Pancreas (tissue), 10 donors: ENCODE results near the gene SERP1. TPM values are rescaled to one million over a fixed set of nuclear protein-coding genes. Genes with fewer than 3 reads are reported as not detected.

Source experiments
- ATAC-seq, 4 donors: fragments of 200-7000 bp; cut with Tn5 transposase; one replicate each; pipeline versions ENCODE4 v1.8.0 to v1.9.1; 2020; ENCODE audit warnings: mild to moderate bottlenecking in 4 of 4, moderate library complexity in 4 of 4
- DNase-seq, 6 donors: peaks; one replicate each; pipeline ENCODE4 v3.0.0-alpha.2; 2020
- FAIRE-seq: peaks from 2 replicates; lab custom pipeline; 2012; peaks lifted over from hg19 to GRCh38; lab: Jason Lieb, UNC
- H3K27ac ChIP-seq, 4 donors: fragments of 200-600 bp; sonication (generic); 1 replicate in 3 of 4; 2 replicates in 1 of 4; pipeline versions ENCODE4 v1.5.0 to v1.8.0; 2020
- H3K27me3 ChIP-seq, 4 donors: fragments of 200-600 bp; one replicate each; pipeline ENCODE4 v1.8.0; 2021
- H3K36me3 ChIP-seq, 3 donors: fragments of 200-600 bp; sonication (generic) in 1 of 3; one replicate each; pipeline versions ENCODE4 v1.5.0 to v1.8.0; 2020 to 2021
- H3K4me1 ChIP-seq, 3 donors: fragments of 200-600 bp; one replicate each; pipeline ENCODE4 v1.8.0; 2021
- H3K4me3 ChIP-seq, 4 donors: fragments of 200-600 bp; sonication (generic) in 2 of 4; one replicate each; pipeline versions ENCODE4 v1.5.0 to v1.8.0; 2020 to 2021
- H3K9me3 ChIP-seq, 4 donors: fragments of 200-600 bp; one replicate each; pipeline ENCODE4 v1.8.0; 2021
- WGBS, 2 donors: extraction: QIAGEN DNeasy Blood & Tissue Kit; methylation state at CpG; one replicate each; pipeline ENCODE4 v1.1.7; 2013; 5-methylcytosine and 5-hydroxymethylcytosine counted together
- intact Hi-C, 3 donors: fragments of 100-400 bp; cut with DNase I; formaldehyde crosslinking; loops; one replicate each; pipeline versions ENCODE4 v1.11.1 to v1.14.2; 2022
- polyA plus RNA-seq, 2 donors: library from polyadenylated mRNA; stranded (reverse); fragments of 200-250 nt; gene quantifications; one replicate each; pipeline ENCODE4 v1.2.3, GENCODE V29; 2013
- total RNA-seq, 6 donors: library from RNA; stranded (reverse); fragmentation: NEBNext Ultra II Directional in 4 of 6; extraction: Animal tissue kit (Norgen Biotek cat#: 25700) in 4 of 6; gene quantifications; one replicate each; pipeline versions ENCODE4 v1.2.1 to v1.2.4, GENCODE V29; 2021 to 2023
- TF ChIP-seq, protein P1 (sequence below), 4 donors: fragments of 200-600 bp; sonication (generic) in 3 of 4; IDR thresholded peaks; one replicate each; pipeline versions ENCODE4 v1.5.0 to v1.8.0; 2021; ENCODE audit warnings: antibody characterized with exemption in 4 of 4
- donor health status: healthy with polysubstance abuse.
- donor health status: DM: no; HTN: no; CAD: no; lungs with moderate emphysema.
- donor health status: DM: no; HTN: no; CAD: no.
- donor health status: control.
- donor health status: control.
- donor health status: Bipolar disorder and iron deficiency.
- donor health status: DM: yes; HTN: yes; CAD: no.
- donor health status: DM: no; HTN: no; CAD: no.
- donor health status: DM: no; HTN: no; CAD: no.
- donor health status: DM: yes; HTN: yes; CAD: no.

Gene SERP1
- total and polyA plus RNA-seq, 8 donors = 69.2 to 197 (median 137) TPM

DNA sequence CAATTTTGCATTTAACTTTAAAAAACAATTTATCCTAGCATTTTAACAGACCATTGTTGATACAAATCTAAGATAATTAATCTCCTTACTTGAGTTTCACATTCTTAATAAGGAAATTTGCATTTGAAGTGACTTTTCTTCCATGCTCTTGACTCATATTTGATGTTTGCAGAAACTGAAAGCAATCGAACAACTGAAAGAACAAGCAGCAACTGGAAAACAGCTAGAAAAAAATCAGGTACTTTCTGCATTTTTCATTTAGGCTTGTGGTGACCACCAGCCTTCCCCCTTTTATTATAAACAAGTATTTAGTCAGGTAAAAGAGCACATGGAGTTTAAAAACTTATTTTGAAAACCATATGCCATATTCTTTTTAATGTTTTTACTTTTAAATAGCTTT lies 36.7 kb upstream of the SERP1 start:
- TF ChIP-seq, protein P1, sequence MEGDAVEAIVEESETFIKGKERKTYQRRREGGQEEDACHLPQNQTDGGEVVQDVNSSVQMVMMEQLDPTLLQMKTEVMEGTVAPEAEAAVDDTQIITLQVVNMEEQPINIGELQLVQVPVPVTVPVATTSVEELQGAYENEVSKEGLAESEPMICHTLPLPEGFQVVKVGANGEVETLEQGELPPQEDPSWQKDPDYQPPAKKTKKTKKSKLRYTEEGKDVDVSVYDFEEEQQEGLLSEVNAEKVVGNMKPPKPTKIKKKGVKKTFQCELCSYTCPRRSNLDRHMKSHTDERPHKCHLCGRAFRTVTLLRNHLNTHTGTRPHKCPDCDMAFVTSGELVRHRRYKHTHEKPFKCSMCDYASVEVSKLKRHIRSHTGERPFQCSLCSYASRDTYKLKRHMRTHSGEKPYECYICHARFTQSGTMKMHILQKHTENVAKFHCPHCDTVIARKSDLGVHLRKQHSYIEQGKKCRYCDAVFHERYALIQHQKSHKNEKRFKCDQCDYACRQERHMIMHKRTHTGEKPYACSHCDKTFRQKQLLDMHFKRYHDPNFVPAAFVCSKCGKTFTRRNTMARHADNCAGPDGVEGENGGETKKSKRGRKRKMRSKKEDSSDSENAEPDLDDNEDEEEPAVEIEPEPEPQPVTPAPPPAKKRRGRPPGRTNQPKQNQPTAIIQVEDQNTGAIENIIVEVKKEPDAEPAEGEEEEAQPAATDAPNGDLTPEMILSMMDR (IDR thresholded peaks at IDR 0.05) = no peak
- ATAC-seq = no peak
- FAIRE-seq = peak; percentile 5
- Histone ChIP-seq H3K9me3 (no peaks in the 10 kb centered on the region), H3K36me3 (peaks cover 0 to 37% (median 8%) of the 10 kb centered on the region in 3 donors), H3K27ac (no peak overlapping the region), H3K4me3 (no peak overlapping the region), H3K27me3 (no peaks in the 10 kb centered on the region), H3K4me1 (peaks cover 0 to 9% (median 0%) of the 10 kb centered on the region in 3 donors)
- intact Hi-C loops = no loop called here
- DNase-seq = no peak
- 72 to 88% methylated on average over 1 of the region's 1 CpG for WGBS, 2 donors

DNA sequence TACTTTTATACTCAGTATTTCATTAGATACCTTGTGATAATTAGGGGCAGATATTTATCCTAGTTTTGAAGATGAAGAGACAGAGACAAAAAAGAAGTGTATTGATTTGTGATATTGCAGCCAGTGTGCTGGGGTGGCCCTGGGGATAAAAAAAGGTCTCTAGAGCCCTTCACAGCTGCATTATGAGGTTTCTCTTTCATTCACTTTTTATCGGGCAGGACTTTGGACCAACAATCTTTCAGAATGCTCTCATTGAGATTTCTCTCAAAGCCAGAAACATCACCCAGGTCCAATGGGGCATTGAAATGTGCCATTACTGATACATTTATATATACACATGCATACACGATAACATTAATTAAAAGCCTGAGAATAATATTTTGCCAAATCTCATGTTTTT lies 36.3 kb upstream of the SERP1 start:
- WGBS, 2 donors = 60 to 63% methylated on average over 2 of the region's 2 CpGs
- peaks cover 0 to 37% (median 8%) of the 10 kb centered on the region in 3 donors for H3K36me3 ChIP-seq
- TF ChIP-seq, protein P1 (IDR thresholded peaks at IDR 0.05) = no peak
- H3K4me3 ChIP-seq = no peak overlapping the region
- DNase-seq (no peak), ATAC-seq (no peak), FAIRE-seq (no peak)
- no peaks in the 10 kb centered on the region for H3K9me3 ChIP-seq
- intact Hi-C loops = no loop called here
- H3K27ac ChIP-seq = no peak overlapping the region
- peaks cover 0 to 9% (median 0%) of the 10 kb centered on the region in 3 donors for H3K4me1 ChIP-seq
- H3K27me3 ChIP-seq = no peaks in the 10 kb centered on the region

DNA sequence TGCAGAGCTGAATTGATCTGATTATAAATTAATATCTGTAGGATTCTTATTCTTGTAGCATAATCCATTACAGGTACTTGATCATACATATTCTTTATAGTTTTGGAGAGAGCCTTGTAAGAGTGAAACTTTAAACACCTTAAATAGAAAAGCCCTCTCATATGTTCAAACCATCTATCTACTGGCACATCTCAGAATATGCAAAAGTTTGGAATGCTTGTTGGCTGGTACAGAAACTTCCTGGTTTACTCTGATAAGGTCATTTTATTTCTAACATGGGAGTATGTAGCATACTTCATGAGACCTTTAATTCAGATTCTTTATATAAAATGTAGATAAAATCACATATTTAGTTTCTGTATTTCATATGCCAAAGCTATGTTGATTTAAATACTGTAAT lies 34.9 kb upstream of the SERP1 start:
- H3K4me3 ChIP-seq = no peak overlapping the region
- peaks cover 0 to 9% (median 0%) of the 10 kb centered on the region in 3 donors for H3K4me1 ChIP-seq
- no peak overlapping the region for H3K27ac ChIP-seq
- ATAC-seq (peak in 2 of 4 donors; percentile 31 to 56), FAIRE-seq (no peak), DNase-seq (no peak)
- peaks cover 0 to 41% (median 8%) of the 10 kb centered on the region in 3 donors for H3K36me3 ChIP-seq
- H3K27me3 ChIP-seq = no peaks in the 10 kb centered on the region
- TF ChIP-seq, protein P1 (IDR thresholded peaks at IDR 0.05) = no peak
- intact Hi-C loops = no loop called here
- no peaks in the 10 kb centered on the region for H3K9me3 ChIP-seq

DNA sequence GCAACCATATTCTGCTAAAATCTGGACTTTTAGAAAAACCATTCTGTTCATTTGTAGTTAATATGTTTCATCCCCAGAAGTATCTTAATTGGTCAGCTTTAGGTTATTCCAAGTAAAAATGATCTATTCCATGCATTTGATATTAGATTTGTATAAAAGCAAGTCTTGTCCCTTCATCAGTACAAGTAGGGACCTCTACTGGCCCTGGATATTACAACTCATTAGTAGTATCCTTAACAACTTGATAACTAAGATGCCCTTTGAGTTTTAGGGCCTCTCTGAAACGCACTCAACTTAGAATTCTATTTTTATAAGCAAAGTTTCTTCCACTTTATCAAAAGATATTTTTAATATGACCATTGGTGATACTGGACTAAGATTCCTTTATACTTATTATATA lies 31.6 kb upstream of the SERP1 start:
- Histone ChIP-seq H3K4me1 (no peaks in the 10 kb centered on the region), H3K4me3 (no peak overlapping the region), H3K27ac (no peak overlapping the region), H3K36me3 (peaks cover 0 to 39% (median 0%) of the 10 kb centered on the region in 3 donors), H3K27me3 (no peaks in the 10 kb centered on the region), H3K9me3 (no peaks in the 10 kb centered on the region)
- intact Hi-C loops = no loop called here
- DNase-seq (no peak), ATAC-seq (peak in 1 of 4 donors; percentile 30), FAIRE-seq (no peak)
- TF ChIP-seq, protein P1 (IDR thresholded peaks at IDR 0.05) = no peak
- WGBS, 2 donors = 47 to 50% methylated on average over 1 of the region's 1 CpG

DNA sequence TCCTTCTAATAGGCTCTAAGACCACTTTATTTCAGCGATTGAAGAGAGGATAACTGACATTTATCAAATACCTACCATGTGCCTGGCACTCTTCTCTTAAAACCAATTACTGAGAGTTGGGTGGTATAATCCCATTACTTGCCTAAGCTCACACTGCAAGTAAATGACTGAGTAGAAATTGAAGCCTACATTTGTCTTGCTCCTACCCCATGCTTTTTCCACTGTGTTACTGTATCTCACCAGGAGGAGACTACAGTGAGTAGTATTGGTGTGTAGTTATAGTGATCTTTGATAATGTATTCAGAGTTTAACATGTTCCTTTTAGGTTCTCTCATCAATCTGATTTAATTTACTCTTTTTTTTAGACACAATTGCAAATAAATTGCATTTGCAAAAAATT lies 21.0 kb upstream of the SERP1 start:
- Histone ChIP-seq H3K9me3 (no peaks in the 10 kb centered on the region), H3K4me3 (no peak overlapping the region), H3K36me3 (peaks cover 0 to 24% (median 4%) of the 10 kb centered on the region in 3 donors), H3K27ac (no peak overlapping the region), H3K4me1 (no peaks in the 10 kb centered on the region), H3K27me3 (no peaks in the 10 kb centered on the region)
- WGBS, 2 donors = 84 to 85% methylated on average over 1 of the region's 1 CpG
- FAIRE-seq (no peak), ATAC-seq (no peak), DNase-seq (no peak)
- intact Hi-C loops = no loop called here
- TF ChIP-seq, protein P1 (IDR thresholded peaks at IDR 0.05) = no peak
